K562 (cell line): ENCODE measurements around the gene MARK2. TPM values are rescaled to one million over a fixed set of nuclear protein-coding genes. Genes with fewer than 3 reads are reported as not detected.

Experiments used
- BRD9 ChIP-seq: fragments of 450-650 bp; IDR thresholded peaks from 2 replicates; pipeline ENCODE4 v1.6.1; 2018; ENCODE audit warnings: low read depth; ENCODE audit not compliant: partially characterized antibody
- KAT8 ChIP-seq: fragments of 450-650 bp; IDR thresholded peaks from 2 replicates; pipeline ENCODE4 v1.6.1; 2016; ENCODE audit warnings: low read depth, mild to moderate bottlenecking
- RB1 ChIP-seq: fragments of 450-650 bp; IDR thresholded peaks from 2 replicates; pipeline ENCODE4 v1.6.1; 2017; ENCODE audit warnings: low read depth, mild to moderate bottlenecking
- RBM22 ChIP-seq: fragments of 200-400 bp; formaldehyde crosslinking; IDR thresholded peaks from 2 replicates; pipeline ENCODE4 v1.6.1; 2018; ENCODE audit warnings: low read length, low read depth; ENCODE audit not compliant: poor library complexity, severe bottlenecking
- SAP30 ChIP-seq: fragments of 200-600 bp; sonication (generic); IDR thresholded peaks from 2 replicates; pipeline ENCODE4 v1.6.1; 2012; ENCODE audit warnings: borderline replicate concordance, low read depth, mild to moderate bottlenecking, moderate library complexity, low read length, control low read depth, inconsistent platforms; ENCODE audit not compliant: insufficient read depth, poor library complexity, severe bottlenecking
- ZKSCAN8 ChIP-seq: fragments of 200-800 bp; sonication (Bioruptor generic); IDR thresholded peaks from 2 replicates; pipeline ENCODE4 v1.6.1; 2016; ENCODE audit warnings: missing genetic modification characterization, missing compliant biosample characterization
- polyA plus RNA-seq, 8 experiments: library from polyadenylated mRNA; depleted of rRNA in 4 of 8; stranded (reverse) in 5 of 8; unstranded in 3 of 8; fragments of >200 nt; fragmentation: Nextera tagmentation in 2 of 8; fragmentation: Illumina TruSeq in 1 of 8; extraction: Ambion mirVana in 2 of 8; extraction: Trizol in 1 of 8; gene quantifications; 2 replicates each; pipeline versions ENCODE4 v1.2.1 to v1.2.3, GENCODE V29; 2011 to 2014; ENCODE audit warnings: inconsistent platforms in 1 of 8, missing spikeins in 1 of 8
- total RNA-seq, 7 experiments: library from RNA; depleted of rRNA in 6 of 7; stranded (reverse); fragments of >200 nt in 6 of 7; fragmentation: Illumina TruSeq in 2 of 7; extraction: Trizol in 2 of 7; gene quantifications; 2 replicates each; pipeline versions ENCODE4 v1.2.1 to v1.2.3, GENCODE V29; 2011 to 2021; ENCODE audit warnings: low replicate concordance in 1 of 7
- TF ChIP-seq, protein P1 (sequence below): fragments of 250-450 bp; sonication (Bioruptor Pico); IDR thresholded peaks from 2 replicates; pipeline ENCODE4 v1.5.0; 2020; ENCODE audit warnings: mild to moderate bottlenecking, borderline replicate concordance
- TF ChIP-seq, protein P2 (sequence below): fragments of 450-650 bp; IDR thresholded peaks from 2 replicates; pipeline ENCODE4 v1.6.1; 2016; ENCODE audit warnings: low read depth, mild to moderate bottlenecking, moderate library complexity
- TF ChIP-seq, protein P3 (sequence below): fragments of 250-450 bp; sonication (Bioruptor Pico); IDR thresholded peaks from 2 replicates; pipeline ENCODE4 v1.5.0; 2020; ENCODE audit warnings: mild to moderate bottlenecking

The MARK2 gene
- total and polyA plus RNA-seq, 9 of the 15 experiments (the other 6 are each of a cell fraction or from before 2014, with no cell fraction given) = 0.32 to 43.5 (median 15.1) TPM

DNA sequence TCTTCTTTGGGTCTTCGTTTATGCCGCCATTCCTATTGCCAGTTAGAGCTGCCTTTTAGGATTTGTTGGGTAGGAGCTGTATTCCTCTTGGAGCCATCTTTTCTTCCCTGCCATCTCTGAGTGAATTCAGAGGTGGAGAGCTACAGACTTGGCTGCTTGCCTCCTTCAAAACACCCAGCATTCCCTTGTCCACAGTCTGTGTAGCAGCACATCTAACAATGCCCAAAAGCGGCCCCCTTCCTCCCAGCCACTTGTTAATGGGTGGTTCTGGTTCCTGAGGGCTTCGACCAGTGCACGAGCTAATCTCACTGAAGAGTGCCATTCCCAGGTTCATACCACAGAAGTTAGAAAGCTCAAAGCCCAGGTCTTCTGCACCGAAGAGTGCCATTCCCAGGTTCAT, 37.7 kb downstream of the MARK2 start (continued):
- TF ChIP-seq RBM22 (no peak), BRD9 (no peak), RB1 (no peak), KAT8 (no peak), ZKSCAN8 (CRISPR knock-in tag) (no peak), SAP30 (no peak)
- TF ChIP-seq, protein P1, sequence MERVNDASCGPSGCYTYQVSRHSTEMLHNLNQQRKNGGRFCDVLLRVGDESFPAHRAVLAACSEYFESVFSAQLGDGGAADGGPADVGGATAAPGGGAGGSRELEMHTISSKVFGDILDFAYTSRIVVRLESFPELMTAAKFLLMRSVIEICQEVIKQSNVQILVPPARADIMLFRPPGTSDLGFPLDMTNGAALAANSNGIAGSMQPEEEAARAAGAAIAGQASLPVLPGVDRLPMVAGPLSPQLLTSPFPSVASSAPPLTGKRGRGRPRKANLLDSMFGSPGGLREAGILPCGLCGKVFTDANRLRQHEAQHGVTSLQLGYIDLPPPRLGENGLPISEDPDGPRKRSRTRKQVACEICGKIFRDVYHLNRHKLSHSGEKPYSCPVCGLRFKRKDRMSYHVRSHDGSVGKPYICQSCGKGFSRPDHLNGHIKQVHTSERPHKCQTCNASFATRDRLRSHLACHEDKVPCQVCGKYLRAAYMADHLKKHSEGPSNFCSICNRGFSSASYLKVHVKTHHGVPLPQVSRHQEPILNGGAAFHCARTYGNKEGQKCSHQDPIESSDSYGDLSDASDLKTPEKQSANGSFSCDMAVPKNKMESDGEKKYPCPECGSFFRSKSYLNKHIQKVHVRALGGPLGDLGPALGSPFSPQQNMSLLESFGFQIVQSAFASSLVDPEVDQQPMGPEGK = no peak
- TF ChIP-seq, protein P2, sequence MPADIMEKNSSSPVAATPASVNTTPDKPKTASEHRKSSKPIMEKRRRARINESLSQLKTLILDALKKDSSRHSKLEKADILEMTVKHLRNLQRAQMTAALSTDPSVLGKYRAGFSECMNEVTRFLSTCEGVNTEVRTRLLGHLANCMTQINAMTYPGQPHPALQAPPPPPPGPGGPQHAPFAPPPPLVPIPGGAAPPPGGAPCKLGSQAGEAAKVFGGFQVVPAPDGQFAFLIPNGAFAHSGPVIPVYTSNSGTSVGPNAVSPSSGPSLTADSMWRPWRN = no peak
- TF ChIP-seq, protein P3, sequence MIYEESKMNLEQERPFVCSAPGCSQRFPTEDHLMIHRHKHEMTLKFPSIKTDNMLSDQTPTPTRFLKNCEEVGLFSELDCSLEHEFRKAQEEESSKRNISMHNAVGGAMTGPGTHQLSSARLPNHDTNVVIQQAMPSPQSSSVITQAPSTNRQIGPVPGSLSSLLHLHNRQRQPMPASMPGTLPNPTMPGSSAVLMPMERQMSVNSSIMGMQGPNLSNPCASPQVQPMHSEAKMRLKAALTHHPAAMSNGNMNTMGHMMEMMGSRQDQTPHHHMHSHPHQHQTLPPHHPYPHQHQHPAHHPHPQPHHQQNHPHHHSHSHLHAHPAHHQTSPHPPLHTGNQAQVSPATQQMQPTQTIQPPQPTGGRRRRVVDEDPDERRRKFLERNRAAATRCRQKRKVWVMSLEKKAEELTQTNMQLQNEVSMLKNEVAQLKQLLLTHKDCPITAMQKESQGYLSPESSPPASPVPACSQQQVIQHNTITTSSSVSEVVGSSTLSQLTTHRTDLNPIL (CRISPR knock-in tag) = no peak
- TF ChIP-seq, all 486 proteins: peak for 0
